ENCODE measurements around the gene SUCO. TPM values are rescaled to one million over a fixed set of nuclear protein-coding genes. Genes with fewer than 3 reads are reported as not detected.

Gene SUCO
- polyA plus RNA-seq, 1 of the 3 experiments (the other 2 are of a cell fraction) = 5.4 TPM

DNA sequence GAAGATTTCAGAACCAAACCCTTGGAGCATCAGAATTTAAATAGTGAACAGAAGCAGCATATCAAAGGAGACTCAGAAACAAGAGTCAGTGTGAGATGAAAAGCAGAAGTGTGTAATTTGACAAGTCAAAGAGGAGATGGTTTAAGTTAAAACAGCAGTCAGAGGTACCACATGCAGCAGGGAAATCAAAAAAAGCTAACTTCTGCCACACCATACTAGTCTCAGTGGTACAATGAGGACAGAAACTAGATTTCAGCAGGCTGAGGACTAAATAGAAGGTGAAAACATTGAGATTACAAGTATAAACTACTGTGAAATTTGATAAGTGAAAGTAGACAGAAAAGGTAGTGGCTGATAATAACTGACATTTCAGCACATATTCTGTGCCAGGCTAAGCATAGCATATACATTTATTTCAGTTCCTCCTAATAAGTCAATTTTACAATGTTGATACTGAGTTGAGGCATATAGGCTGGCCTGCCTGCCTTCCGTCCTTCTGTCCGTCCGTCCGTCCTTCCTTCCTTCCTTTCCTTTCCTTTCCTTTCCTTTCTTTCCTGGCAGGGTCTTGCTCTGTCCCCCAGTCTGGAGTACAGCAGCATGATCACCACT lies 12.6 kb downstream of the SUCO start:
- POLR2A ChIA-PET = no interaction called here
- Histone ChIP-seq H3F3A (replicated peaks; ENCODE audit: insufficient read depth) (peaks cover 3% of the 10 kb centered on the region), H3K4me3 (ENCODE audit: low read depth in 2 of 2, low read length in 1 of 2) (no peak overlapping the region), H3K36me3 (replicated peaks in 1 of 2; ENCODE audit: control insufficient read depth in 1 of 2, insufficient read depth in 2 of 2, low read length in 1 of 2) (no peaks in the 10 kb centered on the region), H3K4me2 (no peak overlapping the region), H3K9ac (no peak overlapping the region), H3K4me1 (ENCODE audit: control insufficient read depth in 1 of 2, insufficient read depth in 2 of 2, low read depth in 1 of 2, low read length in 1 of 2) (peaks cover 0 to 27% of the 10 kb centered on the region in 2 experiments; a peak in 3 of 4 replicates), H4K20me1 (ENCODE audit: insufficient read depth) (peaks cover 56% of the 10 kb centered on the region), H3K27ac (ENCODE audit: low read depth in 2 of 2, low read length in 1 of 2) (no peak overlapping the region), H2AFZ (ENCODE audit: low read depth) (no peak overlapping the region), H3K27me3 (ENCODE audit: insufficient read depth) (no peaks in the 10 kb centered on the region), H3K9me3 (no peaks in the 10 kb centered on the region), H3K79me2 (ENCODE audit: insufficient read depth) (peaks cover 100% of the 10 kb centered on the region), H3K9me2 (no peaks in the 10 kb centered on the region)
- DNase-seq = no peak
- CTCF ChIA-PET = interaction anchor here (1.1 kb wide), 1 partner anchor 11 kb away, joined by 4 read pairs; no protein-coding TSS in a partner anchor
- 98% methylated on average over 4 of the region's 4 CpGs for WGBS (ENCODE audit: low lambda C conversion rate)
- TF ChIP-seq ELF1 (IDR thresholded peaks at IDR 0.05) = no peak

DNA sequence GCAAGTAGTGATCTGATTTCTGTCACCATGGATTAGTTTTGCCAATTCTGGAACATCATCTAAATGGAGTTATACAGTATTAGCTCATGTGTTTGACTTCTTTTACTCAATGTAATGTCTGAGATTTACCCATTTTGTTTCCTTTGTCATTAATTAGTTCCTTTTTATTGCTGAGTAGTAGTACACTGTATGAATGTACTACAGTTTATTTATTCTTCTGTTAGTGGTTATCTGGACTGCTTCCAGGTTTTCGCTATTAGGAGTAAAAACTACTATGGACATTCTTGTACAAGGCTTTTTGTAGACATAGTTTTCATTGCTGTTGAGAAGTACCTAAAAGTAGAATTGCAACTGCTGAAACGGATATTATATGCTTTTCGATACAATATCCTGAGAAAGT lies 14.1 kb downstream of the SUCO start:
- peaks cover 3% of the 10 kb centered on the region for H3F3A ChIP-seq (replicated peaks; ENCODE audit: insufficient read depth)
- no peak overlapping the region for H3K9ac ChIP-seq
- peaks cover 50% of the 10 kb centered on the region for H4K20me1 ChIP-seq (ENCODE audit: insufficient read depth)
- no peaks in the 10 kb centered on the region for H3K9me3 ChIP-seq
- no peak overlapping the region for H3K27ac ChIP-seq (ENCODE audit: low read depth in 2 of 2, low read length in 1 of 2)
- 90% methylated on average over 3 of the region's 3 CpGs for WGBS (ENCODE audit: low lambda C conversion rate)
- no peak overlapping the region for H3K4me3 ChIP-seq (ENCODE audit: low read depth in 2 of 2, low read length in 1 of 2)
- no peak overlapping the region for H2AFZ ChIP-seq (ENCODE audit: low read depth)
- no peak overlapping the region for H3K4me2 ChIP-seq
- H3K9me2 ChIP-seq = no peaks in the 10 kb centered on the region
- ChIA-PET CTCF (no interaction called here), POLR2A (no interaction called here)
- no peak for DNase-seq
- peaks cover 0 to 23% of the 10 kb centered on the region in 2 experiments; a peak in 3 of 4 replicates for H3K4me1 ChIP-seq (ENCODE audit: control insufficient read depth in 1 of 2, insufficient read depth in 2 of 2, low read depth in 1 of 2, low read length in 1 of 2)
- no peaks in the 10 kb centered on the region for H3K36me3 ChIP-seq (replicated peaks in 1 of 2; ENCODE audit: control insufficient read depth in 1 of 2, insufficient read depth in 2 of 2, low read length in 1 of 2)
- peaks cover 98% of the 10 kb centered on the region for H3K79me2 ChIP-seq (ENCODE audit: insufficient read depth)
- H3K27me3 ChIP-seq (ENCODE audit: insufficient read depth) = no peaks in the 10 kb centered on the region
- TF ChIP-seq SIN3A (IDR thresholded peaks at IDR 0.05; ENCODE audit: borderline replicate concordance, low read depth, low read length) = no peak
- TF ChIP-seq FOSL2 (IDR thresholded peaks at IDR 0.05; ENCODE audit: borderline replicate concordance, low read depth) = no peak

DNA sequence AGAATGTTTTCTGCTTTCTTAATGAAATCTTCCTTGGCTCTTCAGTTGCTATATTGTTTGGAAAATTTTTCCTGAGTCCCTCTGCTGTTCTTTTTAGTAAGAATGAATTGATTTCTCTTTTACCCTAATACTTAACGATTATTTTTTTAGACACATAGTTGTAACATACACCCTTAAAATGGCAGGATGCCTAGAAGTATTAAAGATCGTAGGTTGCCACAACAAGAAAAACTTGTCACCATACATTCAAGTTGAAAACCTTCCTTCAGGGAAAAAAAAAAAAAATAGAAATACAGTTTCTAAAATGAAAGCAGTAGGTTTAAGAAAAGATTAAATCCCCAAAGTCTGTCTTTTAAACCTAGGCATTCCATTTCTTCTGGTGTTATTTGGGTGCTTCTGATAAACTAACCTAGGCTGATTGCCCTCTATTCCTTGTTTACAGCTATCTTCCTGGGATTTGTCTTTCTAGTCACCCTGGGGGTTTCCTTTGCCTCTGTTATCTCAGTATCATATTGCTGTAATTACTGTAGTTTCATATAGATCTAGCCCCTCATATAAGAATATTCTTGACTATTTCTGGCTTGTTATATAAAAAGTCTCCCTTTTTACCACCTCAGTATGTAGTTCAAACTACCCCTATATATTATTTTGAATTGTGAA lies 16.8 kb downstream of the SUCO start:
- ChIA-PET POLR2A (no interaction called here), CTCF (interaction anchor here (0.8 to 2.1 kb wide), 2 partner anchors 11 to 193 kb away, joined by 3 to 7 read pairs; no protein-coding TSS in a partner anchor)
- Histone ChIP-seq H3K36me3 (replicated peaks in 1 of 2; ENCODE audit: control insufficient read depth in 1 of 2, insufficient read depth in 2 of 2, low read length in 1 of 2) (peaks cover 5 to 7% of the 10 kb centered on the region in 2 experiments), H3K4me1 (ENCODE audit: control insufficient read depth in 1 of 2, insufficient read depth in 2 of 2, low read depth in 1 of 2, low read length in 1 of 2) (peaks cover 0 to 23% of the 10 kb centered on the region in 2 experiments; a peak in 3 of 4 replicates), H3K27me3 (ENCODE audit: insufficient read depth) (no peaks in the 10 kb centered on the region), H3K9me2 (no peaks in the 10 kb centered on the region), H3F3A (replicated peaks; ENCODE audit: insufficient read depth) (peaks cover 3% of the 10 kb centered on the region), H4K20me1 (ENCODE audit: insufficient read depth) (peaks cover 36% of the 10 kb centered on the region), H3K9ac (no peak overlapping the region), H3K4me2 (no peak overlapping the region), H3K4me3 (ENCODE audit: low read depth in 2 of 2, low read length in 1 of 2) (no peak overlapping the region), H2AFZ (ENCODE audit: low read depth) (no peak overlapping the region), H3K27ac (ENCODE audit: low read depth in 2 of 2, low read length in 1 of 2) (no peak overlapping the region), H3K79me2 (ENCODE audit: insufficient read depth) (peaks cover 96% of the 10 kb centered on the region), H3K9me3 (no peaks in the 10 kb centered on the region)
- no peak for DNase-seq
- WGBS (ENCODE audit: low lambda C conversion rate) = 91% methylated on average over 2 of the region's 2 CpGs
- TF ChIP-seq MXI1 (IDR thresholded peaks at IDR 0.05; ENCODE audit: low read depth, low read length) = no peak
- TF ChIP-seq, protein P1, sequence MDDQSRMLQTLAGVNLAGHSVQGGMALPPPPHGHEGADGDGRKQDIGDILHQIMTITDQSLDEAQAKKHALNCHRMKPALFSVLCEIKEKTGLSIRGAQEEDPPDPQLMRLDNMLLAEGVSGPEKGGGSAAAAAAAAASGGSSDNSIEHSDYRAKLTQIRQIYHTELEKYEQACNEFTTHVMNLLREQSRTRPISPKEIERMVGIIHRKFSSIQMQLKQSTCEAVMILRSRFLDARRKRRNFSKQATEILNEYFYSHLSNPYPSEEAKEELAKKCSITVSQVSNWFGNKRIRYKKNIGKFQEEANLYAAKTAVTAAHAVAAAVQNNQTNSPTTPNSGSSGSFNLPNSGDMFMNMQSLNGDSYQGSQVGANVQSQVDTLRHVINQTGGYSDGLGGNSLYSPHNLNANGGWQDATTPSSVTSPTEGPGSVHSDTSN (IDR thresholded peaks at IDR 0.05) = no peak
- TF ChIP-seq, protein P2, sequence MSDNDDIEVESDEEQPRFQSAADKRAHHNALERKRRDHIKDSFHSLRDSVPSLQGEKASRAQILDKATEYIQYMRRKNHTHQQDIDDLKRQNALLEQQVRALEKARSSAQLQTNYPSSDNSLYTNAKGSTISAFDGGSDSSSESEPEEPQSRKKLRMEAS (IDR thresholded peaks at IDR 0.05; ENCODE audit: low read depth) = no peak
- TF ChIP-seq, protein P3, sequence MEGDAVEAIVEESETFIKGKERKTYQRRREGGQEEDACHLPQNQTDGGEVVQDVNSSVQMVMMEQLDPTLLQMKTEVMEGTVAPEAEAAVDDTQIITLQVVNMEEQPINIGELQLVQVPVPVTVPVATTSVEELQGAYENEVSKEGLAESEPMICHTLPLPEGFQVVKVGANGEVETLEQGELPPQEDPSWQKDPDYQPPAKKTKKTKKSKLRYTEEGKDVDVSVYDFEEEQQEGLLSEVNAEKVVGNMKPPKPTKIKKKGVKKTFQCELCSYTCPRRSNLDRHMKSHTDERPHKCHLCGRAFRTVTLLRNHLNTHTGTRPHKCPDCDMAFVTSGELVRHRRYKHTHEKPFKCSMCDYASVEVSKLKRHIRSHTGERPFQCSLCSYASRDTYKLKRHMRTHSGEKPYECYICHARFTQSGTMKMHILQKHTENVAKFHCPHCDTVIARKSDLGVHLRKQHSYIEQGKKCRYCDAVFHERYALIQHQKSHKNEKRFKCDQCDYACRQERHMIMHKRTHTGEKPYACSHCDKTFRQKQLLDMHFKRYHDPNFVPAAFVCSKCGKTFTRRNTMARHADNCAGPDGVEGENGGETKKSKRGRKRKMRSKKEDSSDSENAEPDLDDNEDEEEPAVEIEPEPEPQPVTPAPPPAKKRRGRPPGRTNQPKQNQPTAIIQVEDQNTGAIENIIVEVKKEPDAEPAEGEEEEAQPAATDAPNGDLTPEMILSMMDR (IDR thresholded peaks at IDR 0.05) = no peak
- no peak for TF ChIP-seq POLR2AphosphoS5 (IDR thresholded peaks at IDR 0.05; ENCODE audit: low read depth, low read length)
- TF ChIP-seq TAF1 (IDR thresholded peaks at IDR 0.05; ENCODE audit: borderline replicate concordance, low read depth, low read length) = no peak
- no peak for TF ChIP-seq FOSL2 (IDR thresholded peaks at IDR 0.05; ENCODE audit: borderline replicate concordance, low read depth)
- TF ChIP-seq NFIC (IDR thresholded peaks at IDR 0.05; ENCODE audit: borderline replicate concordance) = no peak
- TF ChIP-seq, protein P4, sequence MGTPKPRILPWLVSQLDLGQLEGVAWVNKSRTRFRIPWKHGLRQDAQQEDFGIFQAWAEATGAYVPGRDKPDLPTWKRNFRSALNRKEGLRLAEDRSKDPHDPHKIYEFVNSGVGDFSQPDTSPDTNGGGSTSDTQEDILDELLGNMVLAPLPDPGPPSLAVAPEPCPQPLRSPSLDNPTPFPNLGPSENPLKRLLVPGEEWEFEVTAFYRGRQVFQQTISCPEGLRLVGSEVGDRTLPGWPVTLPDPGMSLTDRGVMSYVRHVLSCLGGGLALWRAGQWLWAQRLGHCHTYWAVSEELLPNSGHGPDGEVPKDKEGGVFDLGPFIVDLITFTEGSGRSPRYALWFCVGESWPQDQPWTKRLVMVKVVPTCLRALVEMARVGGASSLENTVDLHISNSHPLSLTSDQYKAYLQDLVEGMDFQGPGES (IDR thresholded peaks at IDR 0.05; ENCODE audit: low read depth, low read length) = no peak
- TF ChIP-seq CHD2 (IDR thresholded peaks at IDR 0.05; ENCODE audit: low read length, partially characterized antibody) = no peak
- TF ChIP-seq NRF1 (IDR thresholded peaks at IDR 0.05; ENCODE audit: low read depth, low read length) = no peak
- TF ChIP-seq SIN3A (IDR thresholded peaks at IDR 0.05; ENCODE audit: borderline replicate concordance, low read depth, low read length) = no peak
- TF ChIP-seq FOXJ3 (CRISPR knock-in tag; IDR thresholded peaks at IDR 0.05) = no peak
- TF ChIP-seq YY1 (IDR thresholded peaks at IDR 0.05; ENCODE audit: low read depth) = no peak
- TF ChIP-seq TCF12 (IDR thresholded peaks at IDR 0.05) = no peak

Measured in SK-N-SH (cell line).